Measurements from ENCODE around the gene LRRC74A. TPM values are rescaled to one million over a fixed set of nuclear protein-coding genes. Genes with fewer than 3 reads are reported as not detected.

Gene LRRC74A
- total and polyA plus RNA-seq, 9 of the 15 experiments (the other 6 are each of a cell fraction or from before 2014, with no cell fraction given), result not detected

- TF ChIP-seq ZBTB11 (CRISPR knock-in tag; IDR thresholded peaks at IDR 0.05), result no peak
- no peak for TF ChIP-seq ARID3A (IDR thresholded peaks at IDR 0.05; ENCODE audit: borderline replicate concordance, low read depth, low read length)
- TF ChIP-seq PTRF (tag; IDR thresholded peaks at IDR 0.05), result no peak
- TF ChIP-seq NRF1 (conservative IDR thresholded peaks at IDR 0.05 in 1 of 2, IDR thresholded peaks at IDR 0.05 in 1 of 2), result no peak
- TF ChIP-seq ZNF134 (CRISPR knock-in tag; conservative IDR thresholded peaks at IDR 0.05), result no peak
- TF ChIP-seq ZNF584 (CRISPR knock-in tag; IDR thresholded peaks at IDR 0.05; ENCODE audit: low read depth), result no peak
These were observed 6.3 kb downstream of the LRRC74A start (continued) for GRCh38 chr14:76832503-76832988.

All from K562 (cell line).